SK-N-MC (cell line): ENCODE results near the gene ARNT2.

ENCODE experiments used
- DNase-seq: peaks from one replicate; pipeline ENCODE4 v3.0.0-alpha.2; 2011; ENCODE audit warnings: low read depth, low spot score
- H3K27ac ChIP-seq: fragments of 200-600 bp; sonication (generic); 2 replicates; pipeline ENCODE4 v1.5.1; 2016; ENCODE audit warnings: mixed run types
- H3K36me3 ChIP-seq: fragments of 200-600 bp; sonication (generic); 2 replicates; pipeline ENCODE4 v1.6.1; 2017; ENCODE audit warnings: antibody characterized with exemption, low read length, mixed read lengths; ENCODE audit not compliant: insufficient read depth
- H3K4me3 ChIP-seq: fragments of 200-600 bp; sonication (generic); 2 replicates; pipeline ENCODE4 v1.5.1; 2016
- H3K9ac ChIP-seq: fragments of 200-600 bp; sonication (generic); 2 replicates; pipeline ENCODE4 v1.8.0; 2017; ENCODE audit warnings: mixed run types, mixed read lengths; ENCODE audit not compliant: insufficient read length
- H3K9me3 ChIP-seq: fragments of 200-600 bp; sonication (generic); 2 replicates; pipeline ENCODE4 v1.6.1; 2017; ENCODE audit warnings: low read depth, mild to moderate bottlenecking, antibody characterized with exemption, low read length, moderate library complexity, mixed read lengths
- EZH2 ChIP-seq: fragments of 200-600 bp; sonication (generic); IDR thresholded peaks from one replicate; pipeline ENCODE4 v1.6.1; 2017; ENCODE audit warnings: antibody characterized with exemption
- FOXP2 ChIP-seq: optimal IDR thresholded peaks from 2 replicates; pipeline ENCODE3; 2011; ENCODE audit warnings: mild to moderate bottlenecking, moderate library complexity; ENCODE audit not compliant: insufficient read depth; ENCODE audit errors: extremely low read length, control extremely low read depth
- POLR2AphosphoS5 ChIP-seq: IDR thresholded peaks from 2 replicates; pipeline ENCODE4 v1.6.1; 2012; ENCODE audit warnings: mild to moderate bottlenecking, low read depth, low read length, borderline replicate concordance

The ARNT2 gene

DNA sequence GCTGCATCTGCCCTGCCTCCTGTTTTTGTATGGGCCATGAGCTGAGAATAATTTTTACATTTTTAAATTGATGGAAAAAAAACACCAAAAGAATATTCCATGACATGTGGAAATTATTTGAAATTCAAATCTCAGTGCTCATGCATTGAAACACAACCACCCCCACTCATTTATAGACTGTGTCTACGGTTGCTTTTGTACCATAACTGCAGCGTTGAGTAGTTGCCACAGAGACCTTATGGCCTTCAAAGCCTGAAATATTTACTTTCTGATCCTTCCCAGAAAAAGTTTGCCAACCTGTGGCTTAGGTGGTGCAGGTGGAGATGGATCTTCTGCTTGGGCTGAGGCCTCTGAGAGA lies 28.1 kb downstream of the ARNT2 start:
- H3K4me3 ChIP-seq, result no peak overlapping the region
- TF ChIP-seq EZH2 (no peak), POLR2AphosphoS5 (no peak), FOXP2 (no peak)
- H3K9me3 ChIP-seq, result no peaks in the 10 kb centered on the region
- H3K9ac ChIP-seq, result no peak overlapping the region
- no peaks in the 10 kb centered on the region for H3K36me3 ChIP-seq
- DNase-seq, result no peak
- H3K27ac ChIP-seq, result no peak overlapping the region

DNA sequence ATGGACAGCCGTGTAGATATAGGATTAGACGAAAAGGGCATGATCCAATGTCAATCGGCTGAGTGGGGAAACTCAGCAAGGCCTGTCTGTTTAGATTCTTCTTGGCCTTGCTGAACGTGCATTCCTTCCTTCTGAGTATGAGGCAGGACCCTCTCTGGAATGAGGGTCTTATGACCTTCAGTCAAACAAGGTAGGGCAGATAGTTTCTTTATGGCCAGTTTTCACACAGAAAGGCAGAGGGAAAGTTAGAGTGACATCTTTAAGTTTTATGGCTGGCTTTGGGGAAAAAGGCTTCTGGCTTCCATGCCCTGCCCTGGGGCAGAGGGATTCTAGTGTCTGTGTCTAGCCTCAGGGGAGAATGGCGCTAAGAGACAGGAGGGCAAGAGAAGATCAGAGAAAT lies 29.7 kb downstream of the ARNT2 start:
- no peak overlapping the region for H3K4me3 ChIP-seq
- H3K9me3 ChIP-seq, result no peaks in the 10 kb centered on the region
- DNase-seq, result no peak
- TF ChIP-seq FOXP2 (no peak), EZH2 (no peak), POLR2AphosphoS5 (no peak)
- H3K27ac ChIP-seq, result no peak overlapping the region
- H3K36me3 ChIP-seq, result no peaks in the 10 kb centered on the region
- no peak overlapping the region for H3K9ac ChIP-seq

- no peak for DNase-seq
- Histone ChIP-seq H3K27ac (no peak overlapping the region), H3K9me3 (no peaks in the 10 kb centered on the region), H3K4me3 (no peak overlapping the region), H3K36me3 (no peaks in the 10 kb centered on the region), H3K9ac (no peak overlapping the region)
- TF ChIP-seq FOXP2 (no peak), EZH2 (no peak), POLR2AphosphoS5 (no peak)
These were observed 30.9 kb downstream of the ARNT2 start for GRCh38 chr15:80434926-80435720.

GRCh38 chr15:80436511-80437307 lies 32.5 kb downstream of the ARNT2 start:
- Histone ChIP-seq H3K27ac (no peak overlapping the region), H3K36me3 (no peaks in the 10 kb centered on the region), H3K9me3 (no peaks in the 10 kb centered on the region), H3K9ac (no peak overlapping the region), H3K4me3 (no peak overlapping the region)
- TF ChIP-seq FOXP2, result no peak
- no peak for DNase-seq

DNA sequence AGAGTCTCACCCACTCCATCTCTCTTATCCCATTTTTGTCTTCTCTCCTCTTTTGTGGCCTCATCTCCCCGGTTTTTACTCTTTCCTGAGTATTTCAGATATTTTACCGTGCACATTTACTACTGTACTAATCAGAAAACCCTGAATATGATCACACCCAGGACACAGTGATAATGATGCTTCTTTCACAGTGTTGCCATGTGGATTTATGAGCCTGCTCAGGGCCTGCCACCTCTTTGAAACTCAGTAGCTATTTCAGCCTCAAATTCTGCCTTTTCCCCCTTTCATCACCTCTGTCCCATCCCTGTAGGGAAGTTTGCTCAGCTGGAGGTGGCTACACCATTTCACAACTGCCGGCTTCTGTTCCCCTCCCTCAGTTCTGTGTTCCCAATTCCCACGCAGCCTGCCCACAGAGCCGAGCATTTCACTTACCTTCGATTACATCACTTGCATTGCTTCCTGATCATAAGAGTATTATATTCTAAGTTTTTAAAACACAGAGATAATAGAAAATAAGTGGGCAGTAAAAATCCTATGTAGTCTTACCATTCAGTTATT lies 33.2 kb downstream of the ARNT2 start:
- H3K4me3 ChIP-seq, result no peak overlapping the region
- TF ChIP-seq POLR2AphosphoS5 (no peak), EZH2 (no peak), FOXP2 (no peak)
- DNase-seq, result no peak
- no peak overlapping the region for H3K27ac ChIP-seq
- H3K9me3 ChIP-seq, result no peaks in the 10 kb centered on the region
- no peaks in the 10 kb centered on the region for H3K36me3 ChIP-seq
- H3K9ac ChIP-seq, result no peak overlapping the region

DNA sequence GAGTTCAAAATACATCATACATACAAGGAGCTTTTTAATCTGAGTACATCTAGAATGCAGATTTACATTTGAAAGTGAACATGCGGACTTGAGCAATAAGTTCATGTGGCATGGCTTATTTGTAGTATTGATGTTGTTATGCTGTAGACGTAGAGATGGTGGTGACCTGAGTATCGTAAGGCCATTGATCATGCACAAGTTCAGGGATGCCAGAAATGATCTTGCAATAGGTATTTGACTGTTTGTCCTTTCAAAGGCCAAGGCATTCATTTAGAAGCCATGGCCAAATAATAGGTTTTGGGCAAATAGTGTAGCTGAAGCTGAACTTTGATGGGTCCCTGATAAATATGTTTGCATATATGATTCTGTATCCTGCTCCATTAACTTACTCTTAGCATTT lies 35.0 kb downstream of the ARNT2 start:
- H3K36me3 ChIP-seq, result no peaks in the 10 kb centered on the region

GRCh38 chr15:80440024-80440423 lies 35.8 kb downstream of the ARNT2 start:
- Histone ChIP-seq H3K9me3 (no peaks in the 10 kb centered on the region), H3K4me3 (no peak overlapping the region), H3K9ac (no peak overlapping the region), H3K36me3 (no peaks in the 10 kb centered on the region), H3K27ac (no peak overlapping the region)
- DNase-seq, result no peak
- no peak for TF ChIP-seq POLR2AphosphoS5
- no peak for TF ChIP-seq FOXP2
- TF ChIP-seq EZH2, result no peak

More for the DNA sequence above, 35.0 kb downstream of the ARNT2 start:
- Histone ChIP-seq H3K27ac (no peak overlapping the region), H3K4me3 (no peak overlapping the region), H3K9me3 (no peaks in the 10 kb centered on the region), H3K9ac (no peak overlapping the region)
- TF ChIP-seq POLR2AphosphoS5 (no peak), FOXP2 (no peak), EZH2 (no peak)
- no peak for DNase-seq

- DNase-seq, result no peak
- H3K9ac ChIP-seq, result no peak overlapping the region
- no peaks in the 10 kb centered on the region for H3K9me3 ChIP-seq
- H3K27ac ChIP-seq, result no peak overlapping the region
- H3K4me3 ChIP-seq, result no peak overlapping the region
- no peak for TF ChIP-seq EZH2
- TF ChIP-seq POLR2AphosphoS5, result no peak
- no peak for TF ChIP-seq FOXP2
- no peaks in the 10 kb centered on the region for H3K36me3 ChIP-seq
These were observed 36.9 kb downstream of the ARNT2 start for GRCh38 chr15:80441041-80441440.

- Histone ChIP-seq H3K9ac (no peak overlapping the region), H3K9me3 (no peaks in the 10 kb centered on the region), H3K4me3 (no peak overlapping the region), H3K27ac (no peak overlapping the region), H3K36me3 (no peaks in the 10 kb centered on the region)
- no peak for DNase-seq
- TF ChIP-seq EZH2, result no peak
- TF ChIP-seq FOXP2, result no peak
- TF ChIP-seq POLR2AphosphoS5, result no peak
These were observed 37.5 kb downstream of the ARNT2 start for GRCh38 chr15:80441714-80442113.
